Measurements from ENCODE around the gene DCAF5.
A peak's percentile ranks its signal among the peaks of the same experiment; 100 is the strongest.

- TF ChIP-seq CTCF (IDR thresholded peaks at IDR 0.05) (no peak), POLR2AphosphoS5 (IDR thresholded peaks at IDR 0.05) (peak in 2 of 3 donors; percentile 38 to 45)
These were observed 103.2 kb downstream of the DCAF5 start for GRCh38 chr14:69049675-69050074.
